Endothelial cell of umbilical vein (primary cell): ENCODE measurements around the gene PRKAR1B.

Experiments used
- EZH2 ChIP-seq: IDR thresholded peaks from 2 replicates; pipeline ENCODE4 v1.6.1; 2012; ENCODE audit warnings: borderline replicate concordance, low read depth, mild to moderate bottlenecking, moderate library complexity, low read length, inconsistent platforms; ENCODE audit not compliant: severe bottlenecking
- FOS ChIP-seq: IDR thresholded peaks from 2 replicates; pipeline ENCODE4 v1.6.1; 2011; ENCODE audit warnings: mild to moderate bottlenecking, low read length, moderate library complexity, borderline replicate concordance; ENCODE audit not compliant: insufficient read depth
- POLR2A ChIP-seq: IDR thresholded peaks from 2 replicates; pipeline ENCODE4 v1.6.1; 2012; ENCODE audit warnings: low read depth, mild to moderate bottlenecking, control low read depth, low read length
- TF ChIP-seq, protein P1 (sequence below), 2 donors: IDR thresholded peaks; 1 replicate in 1 of 2; 2 replicates in 1 of 2; pipeline ENCODE4 v1.5.1; 2011; ENCODE audit warnings: low read length in 2 of 2, mild to moderate bottlenecking in 2 of 2, moderate library complexity in 2 of 2, control low read depth in 1 of 2, inconsistent platforms in 1 of 2, low read depth in 1 of 2; ENCODE audit not compliant: insufficient read depth in 1 of 2; ENCODE audit errors: extremely low read depth in 1 of 2

DNA sequence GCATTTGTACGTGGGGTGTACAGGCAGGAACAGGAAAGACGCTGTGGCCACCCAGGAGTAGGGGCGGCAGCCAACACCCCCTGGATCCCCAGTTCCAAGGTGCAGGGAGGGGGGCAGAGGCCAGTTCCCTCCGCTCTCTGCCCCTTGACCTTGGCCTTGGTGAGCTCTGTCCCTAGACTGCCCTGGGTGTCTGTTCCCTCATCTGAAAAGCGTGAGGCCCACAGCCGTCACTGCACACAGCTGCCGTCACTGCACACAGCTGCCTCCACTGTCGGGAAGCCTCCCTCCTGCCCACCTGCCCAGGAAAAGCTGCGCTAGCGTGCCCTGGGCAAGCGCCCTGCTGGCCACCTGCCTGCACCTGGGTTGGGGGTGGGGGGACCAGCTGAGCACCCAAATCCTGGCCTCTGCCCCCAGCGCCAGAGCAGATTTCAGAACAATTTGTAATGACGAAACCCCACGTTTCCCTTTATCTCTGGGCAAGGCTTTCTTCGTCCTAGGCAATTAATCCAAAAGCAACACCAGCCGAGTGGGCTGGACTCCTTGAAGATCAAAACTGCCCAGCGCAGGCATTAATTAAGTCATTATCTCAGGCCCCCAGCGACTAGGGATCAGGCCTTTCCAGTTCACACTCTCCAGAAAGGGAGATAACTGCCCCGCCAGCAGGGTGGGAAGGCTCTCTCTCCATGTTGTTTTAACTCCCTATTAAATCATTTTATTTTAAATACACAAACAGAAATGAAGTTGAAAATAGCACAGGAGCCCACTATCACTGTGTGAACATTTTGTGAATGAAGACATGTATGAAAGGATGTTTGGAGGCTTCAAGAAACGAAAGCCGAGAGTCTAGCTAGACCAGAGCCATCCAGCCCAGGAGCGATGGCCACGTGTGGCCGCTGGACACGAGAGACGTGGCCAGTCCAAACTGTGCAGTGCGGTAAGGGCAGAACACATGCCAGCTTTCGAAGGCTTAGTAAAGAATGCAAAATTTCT lies 203.4 kb downstream of the PRKAR1B start:
- TF ChIP-seq, protein P1, sequence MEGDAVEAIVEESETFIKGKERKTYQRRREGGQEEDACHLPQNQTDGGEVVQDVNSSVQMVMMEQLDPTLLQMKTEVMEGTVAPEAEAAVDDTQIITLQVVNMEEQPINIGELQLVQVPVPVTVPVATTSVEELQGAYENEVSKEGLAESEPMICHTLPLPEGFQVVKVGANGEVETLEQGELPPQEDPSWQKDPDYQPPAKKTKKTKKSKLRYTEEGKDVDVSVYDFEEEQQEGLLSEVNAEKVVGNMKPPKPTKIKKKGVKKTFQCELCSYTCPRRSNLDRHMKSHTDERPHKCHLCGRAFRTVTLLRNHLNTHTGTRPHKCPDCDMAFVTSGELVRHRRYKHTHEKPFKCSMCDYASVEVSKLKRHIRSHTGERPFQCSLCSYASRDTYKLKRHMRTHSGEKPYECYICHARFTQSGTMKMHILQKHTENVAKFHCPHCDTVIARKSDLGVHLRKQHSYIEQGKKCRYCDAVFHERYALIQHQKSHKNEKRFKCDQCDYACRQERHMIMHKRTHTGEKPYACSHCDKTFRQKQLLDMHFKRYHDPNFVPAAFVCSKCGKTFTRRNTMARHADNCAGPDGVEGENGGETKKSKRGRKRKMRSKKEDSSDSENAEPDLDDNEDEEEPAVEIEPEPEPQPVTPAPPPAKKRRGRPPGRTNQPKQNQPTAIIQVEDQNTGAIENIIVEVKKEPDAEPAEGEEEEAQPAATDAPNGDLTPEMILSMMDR (IDR thresholded peaks at IDR 0.05; ENCODE audit: extremely low read depth in 1 of 2, insufficient read depth in 1 of 2, low read depth in 1 of 2, low read length in 2 of 2): no peak
- TF ChIP-seq EZH2 (no peak), POLR2A (no peak), FOS (no peak)
